ENCODE results near the gene TNFRSF14.

- TF ChIP-seq, protein P1, sequence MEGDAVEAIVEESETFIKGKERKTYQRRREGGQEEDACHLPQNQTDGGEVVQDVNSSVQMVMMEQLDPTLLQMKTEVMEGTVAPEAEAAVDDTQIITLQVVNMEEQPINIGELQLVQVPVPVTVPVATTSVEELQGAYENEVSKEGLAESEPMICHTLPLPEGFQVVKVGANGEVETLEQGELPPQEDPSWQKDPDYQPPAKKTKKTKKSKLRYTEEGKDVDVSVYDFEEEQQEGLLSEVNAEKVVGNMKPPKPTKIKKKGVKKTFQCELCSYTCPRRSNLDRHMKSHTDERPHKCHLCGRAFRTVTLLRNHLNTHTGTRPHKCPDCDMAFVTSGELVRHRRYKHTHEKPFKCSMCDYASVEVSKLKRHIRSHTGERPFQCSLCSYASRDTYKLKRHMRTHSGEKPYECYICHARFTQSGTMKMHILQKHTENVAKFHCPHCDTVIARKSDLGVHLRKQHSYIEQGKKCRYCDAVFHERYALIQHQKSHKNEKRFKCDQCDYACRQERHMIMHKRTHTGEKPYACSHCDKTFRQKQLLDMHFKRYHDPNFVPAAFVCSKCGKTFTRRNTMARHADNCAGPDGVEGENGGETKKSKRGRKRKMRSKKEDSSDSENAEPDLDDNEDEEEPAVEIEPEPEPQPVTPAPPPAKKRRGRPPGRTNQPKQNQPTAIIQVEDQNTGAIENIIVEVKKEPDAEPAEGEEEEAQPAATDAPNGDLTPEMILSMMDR (IDR thresholded peaks at IDR 0.05): no peak
- TF ChIP-seq POLR2A (IDR thresholded peaks at IDR 0.05): no peak
These were observed 21.3 kb upstream of the TNFRSF14 start for GRCh38 chr1:2534687-2535441.

Measured in lower leg skin (tissue), 3 donors.